ENCODE results near the gene RNF220.

RNF220 gene

GRCh38 chr1:44436401-44437106 lies 31.5 kb downstream of the RNF220 start:
- no peak for DNase-seq (ENCODE audit: low read depth)

GRCh38 chr1:44437107-44437716 lies 32.2 kb downstream of the RNF220 start:
- no peak for DNase-seq (ENCODE audit: low read depth)

GRCh38 chr1:44442791-44443190 lies 37.7 kb downstream of the RNF220 start:
- DNase-seq (ENCODE audit: low read depth) = no peak

DNA sequence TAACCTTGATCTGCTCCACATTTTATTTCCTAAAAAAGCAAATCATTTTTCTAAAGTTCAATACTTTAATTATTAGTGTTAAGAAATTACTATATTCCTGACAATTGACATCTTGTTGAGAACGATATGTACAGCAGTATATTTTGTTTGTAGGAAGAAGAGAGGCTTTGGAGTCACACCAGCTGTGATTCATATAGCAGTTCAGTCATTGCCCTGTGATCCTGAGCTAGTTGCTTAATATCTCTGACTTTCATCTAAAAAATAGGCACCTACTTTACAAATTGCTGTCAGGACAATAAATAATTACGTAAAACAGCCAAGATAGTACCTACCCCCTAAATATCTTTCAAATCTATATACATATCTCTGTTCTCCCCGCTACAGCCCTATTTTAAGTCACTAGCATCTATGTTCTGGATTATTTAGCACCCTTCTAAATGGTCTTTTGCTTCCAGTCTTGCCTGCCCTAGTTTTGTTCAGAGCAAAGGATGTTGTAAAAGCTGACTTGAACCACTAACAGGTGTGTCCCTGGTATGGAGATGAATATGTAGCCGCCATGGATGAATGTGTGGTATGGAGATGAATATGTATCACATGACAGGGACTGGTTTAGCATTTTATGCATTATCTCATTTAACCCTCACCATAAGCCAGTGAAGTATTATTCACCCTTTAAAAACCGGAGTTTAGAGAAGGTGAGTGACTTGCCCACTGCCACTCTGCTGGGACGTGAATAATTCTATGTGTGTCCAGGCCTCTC lies 42.2 kb downstream of the RNF220 start:
- no peak for DNase-seq (ENCODE audit: low read depth)

GRCh38 chr1:44453798-44454349 lies 48.8 kb downstream of the RNF220 start:
- no peak for DNase-seq (ENCODE audit: low read depth)

DNA sequence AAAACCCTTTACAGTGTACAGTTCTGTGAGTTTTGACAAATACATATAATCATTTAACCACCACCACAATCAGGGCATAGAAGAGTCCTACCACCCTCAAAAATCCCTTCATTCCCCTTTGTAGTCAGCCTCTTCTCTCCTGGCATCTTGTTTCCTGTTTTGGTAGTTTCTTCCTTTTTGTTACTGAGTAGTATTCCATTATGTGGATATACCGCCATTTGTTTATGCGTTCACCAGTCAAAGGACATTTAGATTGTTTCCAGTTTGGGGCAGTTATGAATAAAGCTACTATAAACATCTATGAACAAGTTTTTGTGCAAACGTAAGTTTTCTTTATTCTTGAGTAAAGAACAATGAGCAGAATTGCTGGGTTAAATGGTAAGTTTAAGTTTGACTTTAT lies 49.6 kb downstream of the RNF220 start:
- DNase-seq (ENCODE audit: low read depth) = no peak

DNA sequence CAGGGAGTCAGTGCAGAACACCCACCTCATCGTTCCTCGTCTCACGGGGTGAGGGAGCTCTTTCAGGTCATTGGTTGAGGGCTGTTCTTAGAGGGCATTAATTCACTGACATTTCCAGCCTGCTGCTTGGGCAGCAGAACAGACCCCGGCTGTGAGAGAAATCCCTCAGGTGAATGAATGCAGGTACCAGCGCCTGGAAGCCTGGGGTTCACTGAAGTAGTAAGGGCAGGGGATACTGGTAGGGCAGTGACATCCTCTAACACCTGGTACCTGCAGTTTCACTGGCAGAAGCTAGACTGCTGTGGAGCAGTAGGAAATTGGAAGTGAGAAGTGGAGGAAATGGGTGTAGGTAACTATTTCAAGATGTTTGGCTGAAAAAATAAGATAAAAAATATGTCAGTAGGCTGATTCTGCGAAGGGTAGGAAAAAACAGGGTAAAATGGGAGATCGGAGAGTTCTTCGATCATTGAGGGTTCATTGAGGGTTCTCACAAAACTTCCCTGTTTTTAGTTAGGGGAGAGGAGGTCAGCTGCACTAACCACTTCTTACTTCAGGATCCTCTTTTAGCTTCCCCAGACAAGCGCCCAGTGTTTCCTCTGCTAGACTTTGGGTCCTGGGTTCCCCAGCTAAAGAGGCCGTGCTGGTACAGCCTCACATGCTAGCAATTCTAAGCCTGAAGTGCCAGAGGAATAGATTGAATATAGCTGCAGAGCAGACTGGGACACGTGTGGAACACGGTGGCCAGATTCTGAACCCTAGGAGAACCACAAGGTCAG lies 55.2 kb downstream of the RNF220 start:
- no peak for DNase-seq (ENCODE audit: low read depth)

DNA sequence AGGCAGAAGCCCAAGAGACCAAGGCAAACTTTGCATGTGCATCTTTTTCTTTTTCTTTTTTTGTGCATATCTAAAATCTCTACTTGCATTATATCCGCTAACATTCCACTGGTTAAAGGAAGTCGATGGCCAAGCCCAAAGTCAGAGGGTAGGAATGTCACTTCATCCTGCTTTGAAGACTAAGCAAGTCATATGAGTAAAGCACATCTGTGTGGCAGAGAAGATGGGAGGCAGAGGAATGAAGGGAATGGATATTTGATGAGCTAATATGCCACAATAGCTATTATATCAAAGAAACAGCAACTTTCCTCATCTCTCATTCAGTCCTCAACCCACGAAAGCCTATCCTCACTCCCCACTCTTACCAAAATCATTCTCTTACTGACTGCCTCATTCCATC lies 59.3 kb downstream of the RNF220 start:
- DNase-seq (ENCODE audit: low read depth) = no peak

DNA sequence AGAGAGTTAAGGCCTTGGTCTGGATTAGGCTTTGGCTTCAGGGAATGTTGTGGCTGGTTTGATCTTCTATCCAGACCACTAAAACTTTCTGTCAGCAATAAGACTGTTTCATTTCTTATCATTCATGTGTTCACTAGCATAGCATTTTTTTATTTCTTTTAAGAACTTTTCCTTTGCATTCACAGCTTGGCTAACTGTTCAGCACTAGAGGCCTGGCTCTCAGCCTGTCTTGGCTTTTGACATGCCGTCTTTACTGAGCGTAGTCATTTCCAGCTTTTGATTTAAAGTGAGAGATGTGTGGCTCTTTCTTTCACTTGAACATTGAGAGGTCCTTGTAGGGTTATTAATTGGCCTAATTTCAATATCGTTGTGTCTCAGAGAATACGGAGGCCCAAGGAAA lies 62.5 kb downstream of the RNF220 start:
- no peak for DNase-seq (ENCODE audit: low read depth)

GRCh38 chr1:44471911-44472453 lies 66.9 kb downstream of the RNF220 start:
- no peak for DNase-seq (ENCODE audit: low read depth)

DNA sequence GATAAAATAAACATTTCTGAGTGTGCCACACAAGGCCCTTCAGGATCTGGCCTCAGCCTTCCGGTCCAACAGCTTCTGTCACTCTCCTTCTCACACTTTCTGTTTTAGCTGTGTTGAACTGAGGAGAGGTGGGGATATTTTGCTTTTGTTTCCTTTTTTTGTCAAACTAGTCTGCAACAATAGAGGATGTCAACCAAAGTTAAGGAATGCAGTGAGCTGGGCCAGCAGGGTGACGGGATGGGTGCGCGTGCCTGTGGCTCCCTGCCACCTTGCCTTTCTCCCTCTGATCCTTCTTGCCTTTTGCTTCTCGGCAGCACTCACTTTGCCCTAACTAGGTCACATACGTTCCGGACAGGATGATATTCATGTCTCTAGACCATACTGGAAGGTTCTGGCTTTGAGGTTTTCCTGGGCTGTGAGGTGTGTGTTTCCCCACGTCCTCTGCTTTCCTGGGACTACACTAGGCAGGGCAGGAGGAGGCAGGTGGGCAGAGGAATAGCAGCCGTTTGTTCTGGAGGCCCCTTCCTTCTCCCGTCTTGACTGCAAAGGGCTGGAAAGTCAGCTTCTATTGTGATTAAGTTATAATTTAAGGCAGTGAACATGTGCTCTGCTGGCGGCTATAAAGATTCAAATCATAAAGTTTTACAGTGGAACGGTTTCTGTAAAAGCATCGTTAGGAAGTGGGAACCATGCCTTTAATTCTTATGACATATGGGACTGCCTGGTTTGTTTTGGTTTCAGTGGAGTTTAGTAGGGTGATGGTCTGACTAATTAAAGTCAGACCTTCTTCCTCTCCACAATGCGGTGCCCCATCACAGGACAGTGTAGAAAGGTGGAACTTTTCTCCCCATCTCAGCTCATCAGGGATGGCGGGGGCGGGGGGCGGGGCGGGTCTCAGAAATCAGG lies 67.8 kb downstream of the RNF220 start:
- no peak for DNase-seq (ENCODE audit: low read depth)

- no peak for DNase-seq (ENCODE audit: low read depth)
These were observed 71.8 kb downstream of the RNF220 start for GRCh38 chr1:44476891-44477290.

GRCh38 chr1:44481701-44482100 lies 76.6 kb downstream of the RNF220 start:
- no peak for DNase-seq (ENCODE audit: low read depth)

- DNase-seq (ENCODE audit: low read depth) = no peak
These were observed 78.2 kb downstream of the RNF220 start for GRCh38 chr1:44483089-44483874.

- no peak for DNase-seq (ENCODE audit: low read depth)
These were observed 79.2 kb downstream of the RNF220 start for GRCh38 chr1:44484155-44484688.

DNA sequence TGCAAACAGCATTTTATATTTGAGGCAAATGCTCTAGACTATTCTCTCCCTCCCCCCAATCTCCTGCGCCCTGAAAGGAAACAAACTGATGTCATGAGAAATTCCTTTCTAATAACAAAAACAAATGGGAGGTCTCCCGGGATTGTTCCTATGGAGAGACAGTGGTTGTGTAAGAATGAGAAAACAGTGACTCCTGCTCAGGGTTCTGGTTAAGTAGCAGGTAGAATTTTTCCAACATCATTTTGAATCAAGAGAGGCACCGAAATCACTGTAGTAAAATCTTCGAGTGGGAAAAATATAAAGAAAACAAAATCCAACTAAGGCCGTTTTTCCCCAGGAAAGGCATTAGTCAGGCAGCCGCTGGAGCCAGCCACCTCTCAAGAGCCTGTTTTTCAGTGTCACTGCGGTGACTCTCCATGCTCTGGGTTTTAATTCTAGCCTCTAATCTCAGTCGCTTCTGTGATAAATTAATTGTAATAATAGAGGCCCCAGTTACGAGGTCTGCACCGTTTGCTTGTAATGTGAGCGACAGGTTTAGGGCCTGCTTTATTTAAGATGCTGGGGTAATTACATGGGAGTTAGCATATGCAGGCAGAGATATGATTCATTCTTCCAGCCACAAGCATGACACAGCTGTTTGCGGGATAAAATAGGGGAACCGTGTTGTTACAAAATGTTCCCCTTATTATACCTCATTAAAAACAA lies 80.3 kb downstream of the RNF220 start:
- no peak for DNase-seq (ENCODE audit: low read depth)

DNA sequence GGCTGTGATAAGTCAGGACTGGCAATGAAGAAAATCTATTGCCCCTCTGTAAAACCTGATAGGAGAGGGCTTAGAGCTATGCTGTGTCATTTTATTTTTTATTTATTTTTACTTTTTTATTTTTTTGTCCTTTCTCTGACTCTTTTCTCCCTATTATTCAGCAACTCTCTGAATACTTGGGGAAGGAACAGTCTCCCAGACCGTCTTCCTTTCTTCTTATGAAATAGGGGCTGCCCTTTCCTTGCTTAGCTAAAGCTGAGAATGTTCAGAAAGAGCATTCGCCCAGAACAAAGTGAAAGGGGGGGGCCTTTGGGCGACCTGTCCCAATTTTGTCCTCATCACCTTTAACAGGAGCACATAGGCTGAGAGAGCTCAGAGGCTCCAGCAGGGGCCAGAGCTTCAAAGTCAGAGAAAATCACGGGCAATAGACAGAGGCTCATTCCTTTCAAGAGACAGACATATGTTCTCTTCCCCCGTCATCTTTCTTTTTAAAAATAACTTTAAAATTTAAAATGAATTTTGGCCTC lies 80.9 kb downstream of the RNF220 start:
- DNase-seq (ENCODE audit: low read depth) = no peak

- DNase-seq (ENCODE audit: low read depth) = no peak
These were observed 84.4 kb downstream of the RNF220 start for GRCh38 chr1:44489481-44489880.
